Colonic mucosa (tissue), 4 donors: ENCODE results near the gene TRAF6. TPM values are rescaled to one million over a fixed set of nuclear protein-coding genes. Genes with fewer than 3 reads are reported as not detected.
"Not testable (repeated sequence)": the region's sequence is repeated elsewhere in the genome, so short reads cannot be mapped to it uniquely, and the experiment has no call there.

Experiments used
- DNase-seq: peaks from one replicate; pipeline ENCODE4 v3.0.0-alpha.2; 2020
- H3K27ac ChIP-seq: fragments of 200-600 bp; one replicate; pipeline ENCODE4 v1.8.0; 2021
- H3K27me3 ChIP-seq: fragments of 200-600 bp; one replicate; pipeline ENCODE4 v1.8.0; 2021
- H3K36me3 ChIP-seq: fragments of 200-600 bp; one replicate; pipeline ENCODE4 v1.8.0; 2021
- H3K4me1 ChIP-seq: fragments of 200-600 bp; one replicate; pipeline ENCODE4 v1.8.0; 2021; ENCODE audit warnings: mild to moderate bottlenecking
- H3K4me3 ChIP-seq: fragments of 200-600 bp; one replicate; pipeline ENCODE4 v1.8.0; 2021
- H3K9ac ChIP-seq, 2 donors: one replicate each; pipeline ENCODE4 v1.7.0; 2013; ENCODE audit warnings: control low read depth in 2 of 2, low read depth in 2 of 2, low read length in 2 of 2
- H3K9me3 ChIP-seq: fragments of 200-600 bp; one replicate; pipeline ENCODE4 v1.8.0; 2021
- intact Hi-C: fragments of 100-400 bp; cut with DNase I; formaldehyde crosslinking; loops from one replicate; pipeline ENCODE4 v1.14.1; 2022
- total RNA-seq, 2 donors: library from RNA; stranded (reverse); fragmentation: NEBNext Ultra II Directional in 1 of 2; extraction: Animal tissue kit (Norgen Biotek cat#: 25700) in 1 of 2; gene quantifications; one replicate each; pipeline ENCODE4 v1.2.1, GENCODE V29; 2021
- TF ChIP-seq, protein P1 (sequence below): fragments of 200-600 bp; IDR thresholded peaks from one replicate; pipeline ENCODE4 v1.8.0; 2022; ENCODE audit warnings: antibody characterized with exemption, mild to moderate bottlenecking
- donor health status: healthy.
- donor health status: DM: no; HTN: no; CAD: no.
- donor health status: DM: no; HTN: no; CAD: no.

The TRAF6 gene
- total RNA-seq, 2 donors from 2014 or later, result 9.5 to 18.3 TPM

DNA sequence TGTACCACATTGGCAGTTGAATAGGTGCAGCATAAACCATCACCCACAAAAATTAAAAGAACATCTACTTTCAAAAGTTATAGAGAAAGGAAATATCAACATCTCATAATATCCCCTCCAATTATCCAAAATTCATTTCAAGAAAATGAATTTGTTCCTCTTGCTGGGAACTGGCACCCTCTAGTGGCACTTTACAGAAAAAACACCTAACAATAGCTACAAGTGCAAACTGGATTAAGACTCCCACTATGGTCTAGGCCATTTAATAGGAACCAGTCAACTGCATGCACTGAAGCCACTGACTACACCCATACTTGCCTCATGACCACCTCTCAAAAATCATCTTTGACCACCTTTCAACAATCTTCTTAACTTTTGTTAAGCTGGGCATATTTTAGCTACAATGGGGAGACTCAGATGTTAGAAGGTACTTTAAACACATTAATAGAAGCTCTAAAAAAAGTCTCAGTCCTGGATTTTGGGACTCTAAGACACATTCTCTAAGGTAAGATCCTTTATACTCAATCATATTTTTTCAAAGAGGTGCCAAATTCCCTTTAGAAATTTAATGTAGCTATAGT is 17.3 kb downstream of the TRAF6 start:
- Histone ChIP-seq H3K9ac (no peak overlapping the region), H3K4me1 (no peaks in the 10 kb centered on the region), H3K4me3 (no peak overlapping the region), H3K36me3 (no peaks in the 10 kb centered on the region), H3K27ac (no peak overlapping the region), H3K9me3 (no peaks in the 10 kb centered on the region), H3K27me3 (no peaks in the 10 kb centered on the region)
- intact Hi-C loops, result loop anchor here (2.0 kb wide), 1 partner anchor 200 kb away; no protein-coding TSS in a partner anchor
- TF ChIP-seq, protein P1, sequence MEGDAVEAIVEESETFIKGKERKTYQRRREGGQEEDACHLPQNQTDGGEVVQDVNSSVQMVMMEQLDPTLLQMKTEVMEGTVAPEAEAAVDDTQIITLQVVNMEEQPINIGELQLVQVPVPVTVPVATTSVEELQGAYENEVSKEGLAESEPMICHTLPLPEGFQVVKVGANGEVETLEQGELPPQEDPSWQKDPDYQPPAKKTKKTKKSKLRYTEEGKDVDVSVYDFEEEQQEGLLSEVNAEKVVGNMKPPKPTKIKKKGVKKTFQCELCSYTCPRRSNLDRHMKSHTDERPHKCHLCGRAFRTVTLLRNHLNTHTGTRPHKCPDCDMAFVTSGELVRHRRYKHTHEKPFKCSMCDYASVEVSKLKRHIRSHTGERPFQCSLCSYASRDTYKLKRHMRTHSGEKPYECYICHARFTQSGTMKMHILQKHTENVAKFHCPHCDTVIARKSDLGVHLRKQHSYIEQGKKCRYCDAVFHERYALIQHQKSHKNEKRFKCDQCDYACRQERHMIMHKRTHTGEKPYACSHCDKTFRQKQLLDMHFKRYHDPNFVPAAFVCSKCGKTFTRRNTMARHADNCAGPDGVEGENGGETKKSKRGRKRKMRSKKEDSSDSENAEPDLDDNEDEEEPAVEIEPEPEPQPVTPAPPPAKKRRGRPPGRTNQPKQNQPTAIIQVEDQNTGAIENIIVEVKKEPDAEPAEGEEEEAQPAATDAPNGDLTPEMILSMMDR, result peak; percentile 68
- DNase-seq, result peak; percentile 29

DNA sequence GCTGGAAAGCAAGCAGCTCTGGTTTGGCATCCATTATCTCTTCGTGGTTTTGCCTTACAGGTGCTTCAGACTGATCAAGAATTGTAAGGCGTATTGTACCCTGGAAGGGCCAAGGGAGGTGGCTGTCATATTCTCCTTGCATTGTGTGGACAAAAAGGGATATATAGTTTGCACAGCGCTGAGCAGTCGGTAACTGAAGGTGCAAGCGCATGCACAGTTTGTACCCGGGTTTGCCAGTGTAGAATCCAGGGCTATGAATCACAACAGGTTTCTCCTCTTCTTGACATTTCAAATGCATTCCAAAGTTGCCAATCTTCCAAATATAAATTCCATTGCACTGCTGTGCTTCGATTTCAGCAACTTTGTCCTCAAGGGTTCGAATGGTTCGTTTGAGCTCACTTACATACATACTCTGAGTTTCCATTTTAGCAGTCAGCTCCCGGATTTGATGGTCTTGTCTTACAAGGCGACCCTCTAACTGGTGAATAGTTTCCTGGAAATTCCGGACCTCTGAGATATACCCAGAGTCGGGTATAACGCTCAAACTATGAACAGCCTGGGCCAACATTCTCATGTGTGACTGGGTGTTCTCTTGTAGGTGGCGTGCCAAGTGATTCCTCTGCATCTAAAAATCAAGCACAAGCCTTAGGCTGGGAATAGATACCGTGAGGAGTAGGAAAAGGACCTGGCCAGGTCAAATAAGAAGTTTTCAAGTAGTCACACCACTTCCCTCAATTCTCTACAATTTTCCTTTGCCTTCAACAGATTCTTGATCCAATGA is 19.9 kb downstream of the TRAF6 start:
- H3K27me3 ChIP-seq, result no peaks in the 10 kb centered on the region
- no peaks in the 10 kb centered on the region for H3K4me1 ChIP-seq
- TF ChIP-seq, protein P1, result no peak
- no peak overlapping the region for H3K4me3 ChIP-seq
- no peak overlapping the region for H3K9ac ChIP-seq
- H3K36me3 ChIP-seq, result no peaks in the 10 kb centered on the region
- no peak for DNase-seq
- H3K27ac ChIP-seq, result no peak overlapping the region
- intact Hi-C loops, result no loop called here
- no peaks in the 10 kb centered on the region for H3K9me3 ChIP-seq

DNA sequence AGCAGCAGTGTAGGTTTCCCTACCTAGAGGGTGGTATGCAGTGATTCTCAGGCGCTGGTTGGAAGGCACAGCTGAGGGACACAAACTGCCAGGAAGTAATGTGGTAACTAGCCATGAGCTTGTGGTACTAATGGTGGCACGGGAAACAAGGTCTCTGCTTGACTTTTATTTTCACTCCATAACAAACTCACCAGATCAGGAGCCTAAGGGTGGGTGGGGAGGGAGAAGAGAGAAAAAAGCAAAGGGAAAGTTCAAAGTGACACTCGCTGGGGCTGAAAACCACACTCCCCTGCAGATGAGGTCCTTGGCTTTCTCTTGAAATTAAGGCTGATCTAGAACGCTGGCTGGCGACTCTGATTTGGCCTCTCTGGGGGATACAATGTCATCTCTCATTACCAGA is 22.0 kb downstream of the TRAF6 start:
- TF ChIP-seq, protein P1, result no peak
- H3K4me1 ChIP-seq, result no peaks in the 10 kb centered on the region
- no peaks in the 10 kb centered on the region for H3K27me3 ChIP-seq
- H3K4me3 ChIP-seq, result no peak overlapping the region
- no peaks in the 10 kb centered on the region for H3K36me3 ChIP-seq
- intact Hi-C loops, result no loop called here
- H3K9me3 ChIP-seq, result no peaks in the 10 kb centered on the region
- H3K27ac ChIP-seq, result no peak overlapping the region
- DNase-seq, result no peak
- H3K9ac ChIP-seq, result no peak overlapping the region

DNA sequence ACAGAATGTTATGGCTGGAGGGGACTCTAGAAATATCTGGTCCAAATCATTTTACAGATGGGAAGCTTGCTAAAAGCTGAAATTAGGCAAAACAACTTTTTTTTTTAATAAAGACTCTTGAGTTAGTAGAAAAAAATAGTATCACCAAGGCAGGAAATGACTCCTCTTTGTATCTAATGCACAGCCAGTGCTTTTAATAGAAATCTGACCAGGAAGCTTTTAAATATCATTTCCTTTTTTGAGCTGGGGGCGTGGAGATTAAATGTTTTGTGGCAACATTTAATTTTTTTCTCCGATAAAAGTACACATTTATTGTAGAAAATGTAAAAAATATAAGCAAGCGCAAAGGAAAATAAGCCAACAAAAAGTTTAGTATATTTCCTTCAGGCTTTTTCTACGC is 22.5 kb downstream of the TRAF6 start:
- no peaks in the 10 kb centered on the region for H3K4me1 ChIP-seq
- no peak overlapping the region for H3K4me3 ChIP-seq
- H3K9ac ChIP-seq, result no peak overlapping the region
- H3K27me3 ChIP-seq, result no peaks in the 10 kb centered on the region
- TF ChIP-seq, protein P1, result no peak
- H3K36me3 ChIP-seq, result no peaks in the 10 kb centered on the region
- H3K9me3 ChIP-seq, result no peaks in the 10 kb centered on the region
- no peak overlapping the region for H3K27ac ChIP-seq
- intact Hi-C loops, result no loop called here
- DNase-seq, result no peak

DNA sequence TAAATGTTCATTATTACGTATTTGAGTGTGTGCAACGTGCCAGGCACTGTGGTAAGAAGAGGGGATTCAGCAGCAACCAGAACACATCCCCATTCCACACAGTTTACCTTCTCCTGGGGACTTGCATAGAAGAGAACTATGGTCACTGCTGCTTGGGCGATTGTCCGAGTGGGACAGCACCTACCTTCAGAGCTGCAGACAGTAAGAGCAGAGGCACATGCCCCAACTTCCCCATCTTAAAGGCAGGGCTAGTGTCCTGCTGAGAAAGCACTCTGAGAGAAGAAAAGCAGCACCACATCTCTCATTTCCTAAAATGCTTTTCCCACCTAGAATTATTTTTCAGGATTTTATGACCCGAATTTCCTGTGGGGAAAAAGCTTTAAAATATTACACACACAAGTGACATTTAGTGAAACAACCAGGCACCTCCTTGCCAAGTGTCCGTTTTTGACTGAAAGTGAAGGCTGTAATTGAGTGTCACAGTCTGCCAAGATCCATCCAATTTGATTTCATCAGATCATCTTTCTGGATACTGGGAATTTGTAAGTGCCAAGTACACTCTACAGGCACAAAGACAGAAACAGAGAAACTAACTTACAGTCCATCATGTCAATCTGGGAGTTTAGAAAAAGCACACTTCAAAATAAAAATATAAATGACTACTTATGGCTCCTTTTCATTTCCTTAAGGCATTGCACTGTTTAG is 24.6 kb downstream of the TRAF6 start:
- TF ChIP-seq, protein P1, result no peak
- H3K27ac ChIP-seq, result no peak overlapping the region
- no peaks in the 10 kb centered on the region for H3K27me3 ChIP-seq
- no peaks in the 10 kb centered on the region for H3K4me1 ChIP-seq
- H3K4me3 ChIP-seq, result no peak overlapping the region
- no peaks in the 10 kb centered on the region for H3K36me3 ChIP-seq
- intact Hi-C loops, result no loop called here
- no peak overlapping the region for H3K9ac ChIP-seq
- no peak for DNase-seq
- H3K9me3 ChIP-seq, result no peaks in the 10 kb centered on the region

DNA sequence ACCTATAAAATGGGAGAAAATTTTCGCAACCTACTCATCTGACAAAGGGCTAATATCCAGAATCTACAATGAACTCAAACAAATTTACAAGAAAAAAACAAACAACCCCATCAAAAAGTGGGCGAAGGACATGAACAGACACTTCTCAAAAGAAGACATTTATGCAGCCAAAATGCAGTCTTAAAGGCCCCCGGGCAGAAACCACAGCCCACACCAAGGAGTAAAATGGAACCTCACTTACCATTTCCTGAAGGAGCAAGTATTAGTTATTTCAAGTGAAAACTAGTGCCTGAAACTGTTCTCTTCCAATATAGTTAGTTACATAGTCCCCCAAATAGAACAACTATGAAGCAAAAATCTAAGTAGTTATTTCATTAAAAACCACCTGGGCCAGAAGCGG is 27.0 kb downstream of the TRAF6 start:
- H3K36me3 ChIP-seq, H3K4me3 ChIP-seq, H3K4me1 ChIP-seq, intact Hi-C loops, H3K9me3 ChIP-seq, H3K27ac ChIP-seq, H3K9ac ChIP-seq, H3K27me3 ChIP-seq, DNase-seq: not testable (repeated sequence)
